ENCODE results near the gene FAM168A.

Gene FAM168A

GRCh38 chr11:73426219-73426850 lies 171.6 kb downstream of the FAM168A start:
- DNase-seq (ENCODE audit: low spot score), result peak; percentile 34

- no peak for DNase-seq (ENCODE audit: low spot score)
These were observed 172.8 kb downstream of the FAM168A start for GRCh38 chr11:73425108-73425507.

- no peak for DNase-seq (ENCODE audit: low spot score)
These were observed 174.4 kb downstream of the FAM168A start for GRCh38 chr11:73423506-73423905.

GRCh38 chr11:73422886-73423285 lies 175.0 kb downstream of the FAM168A start:
- DNase-seq (ENCODE audit: low spot score), result no peak

- DNase-seq (ENCODE audit: low spot score), result no peak
These were observed 177.8 kb downstream of the FAM168A start for GRCh38 chr11:73420136-73420535.

GRCh38 chr11:73416786-73417185 lies 181.1 kb downstream of the FAM168A start:
- DNase-seq (ENCODE audit: low spot score), result peak; percentile 72

GRCh38 chr11:73415854-73416615 lies 181.9 kb downstream of the FAM168A start:
- DNase-seq (ENCODE audit: low spot score), result peak; percentile 65

GRCh38 chr11:73414977-73415651 lies 182.8 kb downstream of the FAM168A start:
- DNase-seq (ENCODE audit: low spot score), result peak; percentile 54

- DNase-seq (ENCODE audit: low spot score), result no peak
These were observed 184.7 kb downstream of the FAM168A start for GRCh38 chr11:73413256-73413655.

- no peak for DNase-seq (ENCODE audit: low spot score)
These were observed 185.6 kb downstream of the FAM168A start for GRCh38 chr11:73412308-73412707.

- no peak for DNase-seq (ENCODE audit: low spot score)
These were observed 186.9 kb downstream of the FAM168A start for GRCh38 chr11:73411031-73411430.

- no peak for DNase-seq (ENCODE audit: low spot score)
These were observed 187.3 kb downstream of the FAM168A start for GRCh38 chr11:73410627-73411026.

- no peak for DNase-seq (ENCODE audit: low spot score)
These were observed 188.5 kb downstream of the FAM168A start for GRCh38 chr11:73409431-73409830.

- DNase-seq (ENCODE audit: low spot score), result no peak
These were observed 191.3 kb downstream of the FAM168A start for GRCh38 chr11:73406619-73407018.

GRCh38 chr11:73406131-73406530 lies 191.8 kb downstream of the FAM168A start:
- DNase-seq (ENCODE audit: low spot score), result no peak

GRCh38 chr11:73405146-73405510 lies 192.8 kb downstream of the FAM168A start:
- no peak for DNase-seq (ENCODE audit: low spot score)

GRCh38 chr11:73404506-73405145 lies 193.3 kb downstream of the FAM168A start:
- no peak for DNase-seq (ENCODE audit: low spot score)

GRCh38 chr11:73404048-73404447 lies 193.9 kb downstream of the FAM168A start:
- peak; percentile 82 for DNase-seq (ENCODE audit: low spot score)

GRCh38 chr11:73403541-73403940 lies 194.4 kb downstream of the FAM168A start:
- no peak for DNase-seq (ENCODE audit: low spot score)

- DNase-seq (ENCODE audit: low spot score), result no peak
These were observed 195.1 kb downstream of the FAM168A start for GRCh38 chr11:73402834-73403185.

- no peak for DNase-seq (ENCODE audit: low spot score)
These were observed 195.7 kb downstream of the FAM168A start for GRCh38 chr11:73401924-73402833.

All from GM03348 (cell line).